CD4-positive, alpha-beta T cell treated with Interleukin-6 for 4 hours (primary cell): ENCODE data around the gene NIT2.

Experiments used
- DNase-seq: peaks from one replicate; pipeline ENCODE4 v3.0.0-alpha.2; 2020; ENCODE audit warnings: mixed read lengths

Gene NIT2

DNA sequence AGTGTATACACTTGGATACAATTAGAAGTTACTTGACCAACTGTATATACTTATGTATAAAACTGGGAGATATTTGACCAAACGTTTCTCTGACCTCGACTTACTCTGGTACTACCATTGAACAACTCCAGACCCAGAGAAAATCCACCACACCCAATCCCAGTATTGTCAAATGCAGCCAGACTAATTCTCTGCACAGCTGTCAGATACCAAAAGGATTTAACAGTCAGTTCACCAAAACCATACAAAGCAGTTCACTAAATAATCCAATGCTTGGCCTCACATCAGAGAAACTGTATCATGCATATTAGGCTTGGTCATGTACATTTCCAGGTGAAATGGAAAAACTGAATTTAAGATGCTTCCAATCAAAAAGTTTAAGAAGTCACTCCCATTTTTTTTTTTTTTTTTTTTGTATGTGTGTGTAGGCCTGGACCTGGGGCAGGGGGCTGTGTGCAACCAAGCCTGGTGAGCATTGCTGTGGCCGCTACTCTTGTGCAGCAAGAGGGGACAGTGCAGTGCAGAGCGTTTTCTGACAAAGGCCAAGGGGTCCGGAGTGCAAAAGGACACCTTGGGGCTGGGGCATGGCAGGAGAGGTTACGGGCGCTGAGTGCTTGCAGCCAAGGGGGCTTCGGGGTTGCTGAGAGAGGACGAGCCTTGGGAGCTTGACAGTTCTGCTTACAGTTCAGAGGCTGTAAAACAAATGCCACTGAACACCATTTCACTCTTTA is 64.9 kb downstream of the NIT2 start:
- DNase-seq = no peak

DNA sequence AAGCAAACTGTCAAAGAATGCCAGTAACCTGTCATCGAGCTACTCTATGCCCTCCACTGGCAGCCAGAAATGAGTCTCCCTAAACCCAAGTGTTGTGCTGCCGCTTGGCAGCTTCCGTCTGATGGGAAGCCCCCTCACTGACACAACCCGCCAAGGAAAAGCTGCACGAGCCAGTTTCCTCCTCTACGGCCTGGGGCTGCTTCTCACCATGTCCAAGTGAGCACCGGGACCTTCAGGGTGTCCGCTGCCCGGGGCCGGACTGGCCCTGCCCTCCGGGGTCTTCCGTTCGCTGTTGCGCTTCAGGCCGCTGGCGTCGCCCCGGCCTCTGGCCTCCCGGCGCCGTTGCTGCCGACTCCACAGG is 65.8 kb downstream of the NIT2 start:
- DNase-seq = peak; percentile 28

DNA sequence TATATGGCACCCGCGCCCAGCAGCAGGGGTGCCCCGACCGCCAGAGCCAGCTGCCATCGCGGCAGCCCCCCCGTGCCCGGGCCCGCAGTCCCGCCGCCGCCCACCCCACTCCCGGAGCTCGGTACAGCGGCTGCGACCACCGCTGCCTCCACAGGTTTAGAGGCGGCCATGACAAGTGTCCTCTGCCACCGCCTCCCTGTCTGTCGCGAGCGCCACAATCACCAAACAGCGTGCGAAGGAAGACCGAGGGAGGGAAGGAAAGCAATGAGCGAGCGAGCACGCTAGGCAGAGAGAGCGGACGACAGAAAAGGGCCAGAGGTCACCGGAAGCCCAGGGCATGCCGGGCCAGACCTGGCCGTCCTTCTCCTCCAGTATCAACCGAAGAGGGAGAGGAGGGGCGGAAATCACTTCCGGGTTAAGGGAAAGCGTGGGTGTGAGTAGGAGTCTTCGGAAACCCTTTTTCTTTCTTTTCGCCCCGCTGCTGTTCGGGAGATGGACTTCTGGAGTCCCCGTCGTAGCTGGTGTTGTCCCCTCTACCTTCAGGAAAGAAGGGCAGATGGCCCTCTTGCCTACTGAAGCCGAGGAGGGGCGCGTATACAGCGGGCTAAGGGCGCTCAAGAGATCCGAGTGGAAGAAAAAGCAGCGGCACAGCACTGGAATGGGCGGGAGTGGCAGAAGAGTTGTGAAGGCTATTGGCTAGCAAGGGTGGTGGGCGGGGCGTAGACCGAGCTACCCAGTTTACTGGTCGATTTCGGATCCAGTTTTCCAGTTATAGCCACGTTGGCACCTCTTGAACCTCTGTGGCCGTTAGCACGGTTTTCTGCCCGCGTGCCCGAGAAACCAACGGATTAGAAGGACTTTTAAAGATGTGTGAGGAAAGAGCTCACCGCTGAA is 66.5 kb downstream of the NIT2 start, which contains the start of the genes LNP1 and TOMM70:
LNP1 (plus strand) TSS at position 760 of the 894 bp plus-strand sequence. CDS start 28,191 bp downstream, outside the sequence.
TOMM70 (minus strand) TSS at position 310 of the 894 bp plus-strand sequence; CDS start at position 170, 140 bp downstream.
- DNase-seq = peak; percentile 97

DNA sequence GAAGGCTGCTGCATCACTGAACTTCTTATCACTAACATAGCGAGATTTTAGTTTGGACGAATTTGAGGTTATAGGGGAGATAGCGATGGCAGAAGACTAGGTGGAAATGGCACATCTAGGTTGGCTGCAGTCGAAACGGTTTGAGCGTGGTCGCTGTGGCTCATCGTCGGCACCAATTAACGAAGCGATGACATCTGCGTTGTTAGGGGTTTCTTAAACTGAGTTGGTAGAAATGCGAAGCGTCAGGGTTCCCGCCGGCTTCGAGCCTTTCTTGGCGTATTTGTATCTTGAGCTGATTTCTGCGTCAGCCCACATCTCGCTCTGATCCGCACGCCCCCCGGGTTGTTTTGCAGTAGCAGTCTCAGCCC is 67.1 kb downstream of the NIT2 start:
- DNase-seq = peak; percentile 54

DNA sequence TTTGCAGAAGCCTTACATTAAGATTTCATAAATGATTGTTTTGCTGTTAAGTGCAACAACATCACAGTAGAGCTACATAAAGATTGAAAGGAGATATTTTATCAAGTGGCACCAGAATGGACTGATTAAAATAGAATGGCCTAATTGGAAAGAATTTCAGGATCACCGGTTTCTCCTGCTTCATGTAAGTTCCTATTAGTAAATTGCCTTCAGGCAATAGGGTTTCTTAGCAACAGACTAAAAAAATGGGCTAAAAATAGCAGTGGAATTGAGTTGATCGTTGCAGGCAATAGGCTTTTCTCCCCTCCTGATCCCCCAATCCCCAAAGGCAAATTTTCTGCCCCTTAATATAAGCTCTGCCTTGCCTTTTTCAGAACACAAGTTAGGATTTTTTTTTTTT is 67.7 kb downstream of the NIT2 start:
- DNase-seq = no peak

DNA sequence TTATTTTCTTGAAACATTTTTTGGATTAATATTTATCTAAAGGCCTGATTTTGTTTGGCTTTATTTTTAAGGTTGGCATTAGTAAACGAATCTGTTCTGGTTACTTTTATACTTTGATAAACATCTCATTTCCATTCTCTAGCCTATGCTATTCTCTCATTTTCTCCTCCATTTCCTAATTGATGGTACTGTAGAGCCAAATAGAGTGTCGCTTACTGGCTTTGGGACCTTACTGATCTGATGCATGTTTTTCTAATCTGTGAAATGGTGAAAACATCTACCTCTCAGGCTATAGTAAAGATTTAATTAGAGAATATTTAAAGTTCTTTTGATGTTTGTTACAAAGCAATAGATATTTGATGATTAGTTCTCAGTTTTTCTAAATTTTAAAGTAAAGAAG is 68.3 kb downstream of the NIT2 start:
- DNase-seq = no peak

DNA sequence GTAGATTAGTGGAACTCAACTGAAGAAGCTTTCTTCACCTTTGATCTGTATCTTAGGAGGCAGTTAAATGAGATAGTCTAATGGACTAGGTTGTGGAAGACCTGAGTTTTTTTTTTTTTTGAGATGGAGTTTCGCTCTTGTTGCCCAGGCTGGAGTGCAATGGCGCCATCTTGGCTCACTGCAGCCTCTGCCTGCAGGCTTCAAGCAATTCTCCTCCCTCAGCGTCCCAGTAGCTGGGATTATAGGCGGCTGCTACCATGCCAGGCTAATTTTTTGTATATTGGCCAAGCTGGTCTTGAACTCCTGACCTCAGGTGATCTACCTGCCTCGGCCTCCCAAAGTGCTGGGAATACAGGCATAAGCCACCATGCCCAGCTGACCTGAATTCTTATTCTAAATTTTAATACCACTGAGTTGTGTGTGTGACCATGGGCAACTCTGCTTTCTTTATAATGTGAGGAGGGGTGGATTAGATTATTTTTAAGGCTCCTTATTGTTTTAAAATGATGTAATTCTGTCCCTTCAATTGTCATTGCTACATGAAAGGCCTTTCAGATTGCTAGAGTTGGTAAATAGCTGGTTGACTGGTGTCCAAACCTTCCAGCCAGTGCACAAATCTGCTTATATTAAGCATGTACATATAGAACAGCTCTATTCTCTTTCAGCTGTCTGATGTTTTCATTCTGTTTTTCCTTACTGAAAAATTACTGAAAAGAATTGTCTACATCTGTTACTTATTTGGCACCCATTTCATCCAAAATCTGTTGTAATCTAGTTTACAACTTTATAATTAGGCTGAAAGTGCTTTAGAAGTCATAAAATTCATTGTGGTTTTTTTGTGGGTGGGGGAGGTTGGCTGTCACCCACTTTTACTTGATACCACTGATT is 69.0 kb downstream of the NIT2 start:
- no peak for DNase-seq

DNA sequence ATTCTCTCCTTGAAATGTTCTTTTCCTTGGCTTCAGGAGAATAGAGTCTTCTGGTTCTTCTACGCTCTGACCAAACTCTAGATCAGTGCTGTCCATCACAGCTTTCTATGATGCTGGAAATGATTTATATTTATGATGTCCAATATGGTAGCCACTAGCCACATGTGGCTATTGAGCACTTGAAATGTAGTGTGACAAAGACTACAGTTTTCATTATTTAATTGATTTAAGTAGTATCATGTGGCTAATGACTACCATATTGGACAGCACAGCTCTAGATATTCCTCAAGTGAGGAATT is 69.6 kb downstream of the NIT2 start:
- DNase-seq = no peak

DNA sequence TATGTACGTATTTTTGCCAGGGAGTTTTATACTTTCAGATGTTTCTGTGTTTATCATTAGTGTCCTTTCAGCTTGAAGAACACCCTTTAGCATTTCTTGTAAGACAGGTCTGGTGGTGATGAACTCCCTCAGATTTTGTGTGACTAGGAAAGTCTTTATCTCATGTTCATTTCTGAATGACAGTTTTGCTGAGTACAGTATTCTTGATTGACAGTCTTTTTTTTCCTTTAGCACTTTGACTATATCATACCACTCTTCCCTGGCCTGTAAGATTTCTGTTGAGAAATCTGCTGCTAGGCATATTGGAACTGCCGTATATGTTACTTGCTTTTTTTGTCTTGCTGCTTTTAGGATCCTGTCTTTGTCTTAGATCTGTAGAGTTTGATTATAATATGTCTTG is 72.6 kb downstream of the NIT2 start:
- DNase-seq = no peak

DNA sequence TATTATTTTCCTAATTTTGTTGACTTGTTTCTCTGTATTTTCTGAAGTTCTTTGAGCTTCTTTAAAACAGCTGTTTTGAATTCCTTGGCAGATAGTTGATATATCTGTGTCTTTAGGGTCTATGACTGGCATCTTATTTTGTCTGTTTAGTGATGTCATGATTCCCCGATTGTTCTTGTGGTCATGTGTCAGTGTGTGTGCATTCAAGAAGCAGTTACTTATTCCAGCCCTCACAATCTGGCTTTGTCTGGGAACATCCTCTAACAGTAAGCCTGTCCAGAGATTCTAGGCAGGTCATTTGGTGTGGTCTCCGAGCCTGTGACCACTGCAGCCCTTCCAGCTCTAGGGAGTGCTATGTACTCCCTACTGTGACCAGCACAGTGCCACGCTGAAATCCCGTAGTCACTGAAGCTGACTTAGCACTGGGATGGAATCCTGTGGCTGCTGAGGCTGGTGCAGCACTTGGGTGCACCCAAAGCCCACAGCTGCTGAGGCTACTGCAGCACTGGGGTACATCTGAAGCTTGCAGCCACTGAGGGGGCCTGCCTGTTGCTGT is 73.5 kb downstream of the NIT2 start:
- DNase-seq = no peak
